AG04450 (cell line): ENCODE measurements around the gene RBL1. TPM values are rescaled to one million over a fixed set of nuclear protein-coding genes. Genes with fewer than 3 reads are reported as not detected.
"Not testable (repeated sequence)": the region's sequence is repeated elsewhere in the genome, so short reads cannot be mapped to it uniquely, and the experiment has no call there.

Experiments
- CTCF ChIA-PET: fragments of 300-600, 350-600 bp; formaldehyde crosslinking; extraction: SDS; loops from one replicate; lab custom pipeline; 2022; ENCODE audit warnings: antibody characterized with exemption, inconsistent platforms; lab: Charles Lee
- POLR2A ChIA-PET: fragments of 350-600 bp; formaldehyde crosslinking; extraction: SDS; loops from one replicate; lab custom pipeline; 2021; ENCODE audit warnings: antibody characterized with exemption, inconsistent platforms; lab: Yijun Ruan, JAX
- DNase-seq: peaks from one replicate; pipeline ENCODE4 v3.0.0-alpha.2; 2011; ENCODE audit warnings: low read depth, low spot score
- H3K27ac ChIP-seq: one replicate; pipeline ENCODE4 v1.5.1; 2012; ENCODE audit warnings: low read depth, low read length, control low read depth
- H3K27me3 ChIP-seq: one replicate; pipeline ENCODE4 v1.6.0; 2012; ENCODE audit warnings: low read length; ENCODE audit not compliant: control insufficient read depth, insufficient read depth
- H3K4me3 ChIP-seq: 2 replicates; pipeline ENCODE4 v1.5.1; 2011; ENCODE audit warnings: mild to moderate bottlenecking, low read depth, low read length, control low read depth
- H3K9me3 ChIP-seq: 2 replicates; pipeline ENCODE4 v1.5.1; 2012; ENCODE audit warnings: low read length; ENCODE audit not compliant: control insufficient read depth, insufficient read depth
- CTCF ChIP-seq: IDR thresholded peaks from 2 replicates; pipeline ENCODE4 v1.5.1; 2011; ENCODE audit warnings: low read depth, low read length, control low read depth, inconsistent platforms
- polyA plus RNA-seq: library from polyadenylated mRNA; depleted of rRNA; stranded (reverse); fragments of >200 nt; gene quantifications from 2 replicates; pipeline ENCODE4 v1.2.3, GENCODE V29; 2011

The RBL1 gene
- polyA plus RNA-seq, 1 experiment, result 4.2 TPM

GRCh38 chr20:37055276-37055675 is 40.5 kb downstream of the RBL1 start:
- Histone ChIP-seq H3K27me3 (no peaks in the 10 kb centered on the region), H3K4me3 (no peak overlapping the region), H3K27ac (no peak overlapping the region), H3K9me3 (no peaks in the 10 kb centered on the region)
- no peak for DNase-seq
- POLR2A ChIA-PET, result no interaction called here
- CTCF ChIA-PET, result interaction anchor here (0.6 kb wide), 2 partner anchors 137 to 337 kb away, joined by 4 to 5 read pairs; no protein-coding TSS in a partner anchor
- TF ChIP-seq CTCF, result no peak

- ChIA-PET POLR2A (no interaction called here), CTCF (no interaction called here)
- H3K27ac ChIP-seq, result no peak overlapping the region
- no peaks in the 10 kb centered on the region for H3K9me3 ChIP-seq
- no peak overlapping the region for H3K4me3 ChIP-seq
- no peak for DNase-seq
- no peak for TF ChIP-seq CTCF
- no peaks in the 10 kb centered on the region for H3K27me3 ChIP-seq
Measured at GRCh38 chr20:37053230-37053950, 42.4 kb downstream of the RBL1 start.

GRCh38 chr20:37042986-37043972 is 52.5 kb downstream of the RBL1 start:
- no peak for TF ChIP-seq CTCF
- no peak for DNase-seq
- CTCF ChIA-PET, result interaction anchor here (0.6 kb wide), 1 partner anchor 41 kb away, joined by 4 read pairs; no protein-coding TSS in a partner anchor

GRCh38 chr20:37039366-37039765 is 56.4 kb downstream of the RBL1 start:
- H3K27ac ChIP-seq, POLR2A ChIA-PET, H3K9me3 ChIP-seq, CTCF ChIA-PET, H3K4me3 ChIP-seq, H3K27me3 ChIP-seq, DNase-seq: not testable (repeated sequence)

More at GRCh38 chr20:37042986-37043972, 52.5 kb downstream of the RBL1 start:
- Histone ChIP-seq H3K9me3 (no peaks in the 10 kb centered on the region), H3K27ac (no peak overlapping the region), H3K27me3 (no peaks in the 10 kb centered on the region), H3K4me3 (no peak overlapping the region)
- POLR2A ChIA-PET, result no interaction called here

GRCh38 chr20:37032077-37032476 is 63.7 kb downstream of the RBL1 start:
- no peaks in the 10 kb centered on the region for H3K27me3 ChIP-seq
- H3K4me3 ChIP-seq, result no peak overlapping the region
- no peaks in the 10 kb centered on the region for H3K9me3 ChIP-seq
- POLR2A ChIA-PET, result no interaction called here
- DNase-seq, result no peak
- no peak for TF ChIP-seq CTCF
- CTCF ChIA-PET, result no interaction called here
- no peak overlapping the region for H3K27ac ChIP-seq
